ENCODE data around the gene CKB. TPM values are rescaled to one million over a fixed set of nuclear protein-coding genes. Genes with fewer than 3 reads are reported as not detected.

Gene CKB
- total RNA-seq, 2 donors from 2014 or later = 602 to 920 TPM

GRCh38 chr14:103476631-103477030 is 46.0 kb downstream of the CKB start:
- no peak for DNase-seq
- WGBS, 2 experiments (ENCODE audit: insufficient coverage in 1 of 2, insufficient read length in 1 of 2) = 94 to 100% methylated on average over 4 to 5 of the region's 5 CpGs
- no peak for TF ChIP-seq CTCF (conservative IDR thresholded peaks at IDR 0.05)
- no peaks in the 10 kb centered on the region for H3K9me3 Mint-ChIP-seq
- H3K27ac Mint-ChIP-seq = no peak overlapping the region
- Histone ChIP-seq H3K27ac (ENCODE audit: low read depth, low read length) (no peak overlapping the region), H3K27me3 (ENCODE audit: control insufficient read depth, insufficient read depth, low read length, poor library complexity, severe bottlenecking) (no peaks in the 10 kb centered on the region), H3K4me1 (ENCODE audit: control insufficient read depth, insufficient read depth, low read length) (no peaks in the 10 kb centered on the region), H3K9ac (ENCODE audit: extremely low read depth, low read length, poor library complexity, severe bottlenecking) (no peak overlapping the region), H3K9me3 (ENCODE audit: control insufficient read depth, low read length) (no peaks in the 10 kb centered on the region), H3K4me3 (ENCODE audit: low read length) (no peak overlapping the region), H3K36me3 (ENCODE audit: control insufficient read depth, insufficient read depth, low read length) (peaks cover 76% of the 10 kb centered on the region)
- no peaks in the 10 kb centered on the region for H3K27me3 Mint-ChIP-seq (ENCODE audit: insufficient read depth)
- H3K4me3 Mint-ChIP-seq = no peak overlapping the region
- H3K36me3 Mint-ChIP-seq (ENCODE audit: low read depth) = peaks cover 76% of the 10 kb centered on the region
- no peaks in the 10 kb centered on the region for H3K4me1 Mint-ChIP-seq

- H3K9ac ChIP-seq (ENCODE audit: extremely low read depth, low read length, poor library complexity, severe bottlenecking) = no peak overlapping the region
- Mint-ChIP-seq H3K4me1 (no peaks in the 10 kb centered on the region), H3K27ac (no peak overlapping the region), H3K4me3 (no peak overlapping the region), H3K27me3 (ENCODE audit: insufficient read depth) (no peaks in the 10 kb centered on the region), H3K36me3 (ENCODE audit: low read depth) (peaks cover 75% of the 10 kb centered on the region), H3K9me3 (no peaks in the 10 kb centered on the region)
- H3K4me1 ChIP-seq (ENCODE audit: control insufficient read depth, insufficient read depth, low read length) = no peaks in the 10 kb centered on the region
- no peak overlapping the region for H3K4me3 ChIP-seq (ENCODE audit: low read length)
- H3K27me3 ChIP-seq (ENCODE audit: control insufficient read depth, insufficient read depth, low read length, poor library complexity, severe bottlenecking) = no peaks in the 10 kb centered on the region
- H3K36me3 ChIP-seq (ENCODE audit: control insufficient read depth, insufficient read depth, low read length) = peaks cover 77% of the 10 kb centered on the region
- DNase-seq = no peak
- no peak for TF ChIP-seq CTCF (conservative IDR thresholded peaks at IDR 0.05)
- whole genome bisulfite sequencing, 2 experiments (ENCODE audit: insufficient coverage in 1 of 2, insufficient read length in 1 of 2) = 94% methylated on average over 3 of the region's 3 CpGs
- H3K27ac ChIP-seq (ENCODE audit: low read depth, low read length) = no peak overlapping the region
- H3K9me3 ChIP-seq (ENCODE audit: control insufficient read depth, low read length) = no peaks in the 10 kb centered on the region
These were observed 46.6 kb downstream of the CKB start for GRCh38 chr14:103476065-103476464.

- peaks cover 74% of the 10 kb centered on the region for H3K36me3 ChIP-seq (ENCODE audit: control insufficient read depth, insufficient read depth, low read length)
- no peaks in the 10 kb centered on the region for H3K27me3 ChIP-seq (ENCODE audit: control insufficient read depth, insufficient read depth, low read length, poor library complexity, severe bottlenecking)
- H3K4me1 ChIP-seq (ENCODE audit: control insufficient read depth, insufficient read depth, low read length) = no peaks in the 10 kb centered on the region
- H3K27ac ChIP-seq (ENCODE audit: low read depth, low read length) = no peak overlapping the region
- no peaks in the 10 kb centered on the region for H3K9me3 Mint-ChIP-seq
- no peak overlapping the region for H3K4me3 Mint-ChIP-seq
- WGBS, 2 experiments (ENCODE audit: insufficient coverage in 1 of 2, insufficient read length in 1 of 2) = 94 to 98% methylated on average over 4 to 5 of the region's 5 CpGs
- H3K9ac ChIP-seq (ENCODE audit: extremely low read depth, low read length, poor library complexity, severe bottlenecking) = no peak overlapping the region
- no peak overlapping the region for H3K4me3 ChIP-seq (ENCODE audit: low read length)
- TF ChIP-seq CTCF (conservative IDR thresholded peaks at IDR 0.05) = no peak
- H3K9me3 ChIP-seq (ENCODE audit: control insufficient read depth, low read length) = no peaks in the 10 kb centered on the region
- H3K27me3 Mint-ChIP-seq (ENCODE audit: insufficient read depth) = no peaks in the 10 kb centered on the region
- peaks cover 73% of the 10 kb centered on the region for H3K36me3 Mint-ChIP-seq (ENCODE audit: low read depth)
- H3K27ac Mint-ChIP-seq = no peak overlapping the region
- H3K4me1 Mint-ChIP-seq = no peaks in the 10 kb centered on the region
- no peak for DNase-seq
These were observed 47.7 kb downstream of the CKB start for GRCh38 chr14:103474893-103475292.

All from endodermal cell (in vitro differentiated cells).